GM19452 (cell line): ENCODE results near the gene HDAC7.

Experiments used
- ATAC-seq: cut with Tn5 transposase; IDR thresholded peaks from one replicate; pipeline ENCODE4 v1.9.1; 2021; ENCODE audit not compliant: unreplicated experiment

The HDAC7 gene

DNA sequence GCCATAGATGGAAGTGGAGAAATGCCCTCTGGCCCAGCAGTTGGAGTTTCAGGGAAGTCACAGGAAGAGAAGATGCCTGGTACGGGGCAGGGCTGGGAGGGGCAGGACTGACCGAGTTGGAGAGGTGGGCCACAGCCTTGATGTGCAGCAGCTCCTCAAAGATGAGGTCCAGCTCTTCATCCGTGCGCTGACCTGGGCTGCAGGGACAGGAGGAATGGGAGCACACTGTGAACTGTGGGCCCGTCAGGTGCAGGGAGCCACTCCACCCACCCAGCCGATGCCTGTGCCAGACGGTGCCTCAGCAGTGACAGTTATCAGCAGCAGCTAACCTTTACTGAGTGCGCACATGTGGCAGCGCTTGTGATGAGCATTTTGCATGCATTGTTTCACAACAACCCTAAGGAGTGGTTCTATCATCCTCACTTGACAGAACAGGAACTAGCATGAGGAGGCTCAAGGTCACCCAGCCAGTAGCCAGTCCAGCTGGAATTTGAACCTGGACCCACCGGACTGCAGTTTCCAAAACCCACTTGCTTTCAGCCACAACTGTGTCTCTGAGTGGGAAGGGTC, 69.4 kb downstream of the HDAC7 start:
- no peak for ATAC-seq

GRCh38 chr12:47748899-47749298, 70.8 kb downstream of the HDAC7 start:
- no peak for ATAC-seq

DNA sequence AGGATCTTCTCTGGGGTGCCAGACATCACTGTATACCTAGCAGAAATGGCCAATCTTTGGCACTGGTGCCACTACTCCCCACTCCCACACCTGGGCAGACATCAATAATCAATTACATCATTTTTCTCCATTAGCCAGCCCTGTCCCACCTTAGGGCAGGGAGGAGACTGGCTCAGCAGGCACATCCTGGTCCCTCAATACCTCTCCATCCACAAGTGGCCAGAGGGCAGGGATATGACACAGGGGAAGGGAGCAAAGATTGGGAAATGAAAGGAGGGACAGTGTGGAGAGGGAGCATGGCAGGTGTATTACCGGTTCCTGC, 71.2 kb downstream of the HDAC7 start:
- ATAC-seq = no peak

DNA sequence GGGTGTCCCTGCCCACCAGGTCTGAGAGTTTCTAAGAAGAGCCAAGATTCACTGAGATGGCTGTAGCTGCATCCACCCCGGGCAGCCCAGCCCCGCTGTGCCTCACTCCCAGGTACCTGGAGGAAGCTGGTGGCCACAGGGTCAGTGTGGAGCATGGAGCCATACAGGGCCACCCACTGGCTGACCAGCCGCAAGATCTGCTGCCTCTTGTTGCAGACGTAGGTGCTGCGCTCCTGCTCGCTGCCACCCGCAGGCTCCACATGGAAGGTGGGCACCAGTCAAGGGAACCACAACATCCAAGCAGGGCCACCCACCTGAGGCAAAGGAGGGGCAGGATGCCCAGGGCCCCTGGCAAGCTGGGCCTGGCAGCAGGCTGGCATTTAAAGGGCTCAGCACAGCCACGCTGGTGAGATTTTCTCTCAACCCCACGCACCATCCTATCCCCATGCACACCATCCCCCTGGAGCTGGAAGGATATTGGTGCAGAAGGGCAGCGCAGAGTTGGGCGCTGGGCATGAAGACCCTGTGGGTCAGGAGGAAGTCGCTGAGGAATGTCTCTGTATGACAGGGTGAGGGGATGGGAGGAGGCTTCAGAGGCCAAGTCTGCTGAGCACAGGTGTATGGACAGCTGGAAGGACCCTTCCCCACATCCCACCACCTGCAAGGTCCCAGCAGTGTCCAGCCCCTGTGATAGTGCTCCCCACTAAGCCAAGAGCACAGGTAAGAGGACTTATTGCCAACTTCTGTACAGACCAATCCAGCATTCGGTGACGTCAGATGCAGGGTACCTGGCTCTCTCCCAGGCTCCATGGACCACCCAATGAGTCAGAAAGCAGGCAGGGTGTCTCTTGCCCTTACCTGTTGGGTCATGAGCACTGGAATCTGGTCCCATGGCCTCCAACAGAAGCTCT, 71.9 kb downstream of the HDAC7 start:
- ATAC-seq = no peak

DNA sequence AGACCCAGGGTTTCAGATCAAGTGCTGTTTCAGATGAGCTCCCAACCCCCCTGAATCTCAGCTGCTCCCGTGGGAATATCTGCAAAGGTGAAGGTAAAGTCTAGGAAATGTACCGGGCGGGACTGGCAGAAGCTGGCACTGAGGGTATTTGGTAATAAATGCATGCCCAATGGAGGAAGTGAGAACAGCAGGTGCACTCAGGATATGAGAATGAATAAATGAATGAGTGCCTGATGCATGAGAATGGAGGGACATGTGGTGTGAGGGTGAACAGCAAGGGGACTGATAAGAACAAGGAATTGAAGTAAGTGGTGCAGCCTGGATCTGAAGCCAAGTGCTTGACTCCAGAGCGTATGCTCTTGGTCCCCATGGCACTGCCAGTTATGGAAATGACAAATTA, 72.6 kb downstream of the HDAC7 start:
- no peak for ATAC-seq

GRCh38 chr12:47746523-47746922, 73.2 kb downstream of the HDAC7 start:
- ATAC-seq = no peak

DNA sequence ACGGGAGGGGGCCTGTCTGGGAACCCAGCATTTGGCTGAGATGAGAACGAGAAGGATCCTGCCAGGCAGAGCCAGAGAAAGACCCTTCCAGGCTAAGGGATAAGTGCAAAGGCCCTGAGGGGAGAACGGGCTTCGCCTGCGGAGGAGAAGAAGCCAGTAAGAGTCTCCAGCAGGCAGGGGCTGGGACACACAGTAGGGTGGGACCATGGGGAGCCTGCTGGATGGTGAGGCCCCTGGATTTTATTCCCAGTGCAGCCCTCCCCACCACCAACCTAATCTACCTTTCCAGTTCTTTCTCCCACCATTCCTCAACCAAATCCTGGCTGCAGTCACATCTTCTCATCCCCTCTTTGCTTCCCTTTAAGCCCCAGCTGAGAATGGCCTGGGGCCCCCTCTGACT, 73.6 kb downstream of the HDAC7 start:
- no peak for ATAC-seq

DNA sequence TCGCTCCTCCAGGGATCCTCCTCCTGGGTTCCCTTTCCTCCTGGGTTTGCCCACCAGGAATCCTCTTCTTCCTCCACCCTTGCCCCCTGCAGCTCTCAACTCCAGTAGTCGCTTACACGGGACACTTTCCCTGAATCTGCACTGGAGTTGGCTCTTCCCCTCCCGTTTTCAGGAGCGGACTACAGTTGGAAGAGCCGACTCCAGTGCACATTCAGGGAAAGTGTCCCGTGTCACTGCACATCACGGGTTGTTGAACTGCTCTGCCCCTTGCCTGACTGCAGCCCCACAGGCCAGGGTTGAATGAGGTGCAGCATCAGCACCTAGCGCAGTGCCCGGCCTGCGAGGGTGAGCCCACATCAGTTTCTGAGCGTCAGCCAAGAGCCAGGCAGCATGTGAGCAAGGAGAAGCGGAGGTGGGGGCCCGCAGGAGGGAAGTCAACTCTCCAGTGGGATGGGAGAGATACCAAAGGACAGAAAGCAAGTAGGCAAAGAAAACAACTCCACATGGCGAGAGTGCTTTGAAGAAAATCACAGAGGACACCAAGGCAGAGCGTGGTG, 74.1 kb downstream of the HDAC7 start:
- ATAC-seq = no peak

- no peak for ATAC-seq
Measured at GRCh38 chr12:47744778-47745436, 74.8 kb downstream of the HDAC7 start.

- no peak for ATAC-seq
Measured at GRCh38 chr12:47744005-47744651, 75.6 kb downstream of the HDAC7 start.

- no peak for ATAC-seq
Measured at GRCh38 chr12:47743311-47743860, 76.3 kb downstream of the HDAC7 start.

DNA sequence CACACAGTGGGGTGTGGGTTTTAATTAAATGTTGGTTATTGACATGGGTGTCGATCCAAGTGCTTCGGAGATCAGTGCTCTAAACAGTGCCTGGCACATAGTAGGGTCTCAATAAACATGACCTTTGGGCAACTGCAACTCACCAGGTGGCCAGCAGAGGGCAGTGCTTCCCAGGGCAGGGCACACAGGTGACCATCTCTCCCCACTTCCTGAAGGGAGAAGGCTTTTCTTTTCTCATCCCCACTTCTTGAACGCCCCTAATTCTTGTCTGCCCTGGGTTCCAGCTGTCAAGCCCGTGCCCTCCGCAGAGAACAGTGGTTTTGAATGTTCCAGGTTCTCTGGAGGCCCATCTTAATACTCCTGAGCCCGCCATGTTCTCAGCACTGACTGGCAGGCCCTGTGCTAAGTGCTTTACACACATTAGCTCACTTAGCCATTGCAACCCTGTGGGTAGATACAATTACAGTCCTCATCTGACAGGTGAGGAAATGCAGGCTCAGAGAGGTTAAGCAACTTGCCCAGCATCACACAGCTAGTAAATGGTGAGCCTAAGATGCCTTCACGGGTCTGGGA, 77.4 kb downstream of the HDAC7 start:
- ATAC-seq = no peak

- no peak for ATAC-seq
Measured at GRCh38 chr12:47741340-47741703, 78.4 kb downstream of the HDAC7 start.

DNA sequence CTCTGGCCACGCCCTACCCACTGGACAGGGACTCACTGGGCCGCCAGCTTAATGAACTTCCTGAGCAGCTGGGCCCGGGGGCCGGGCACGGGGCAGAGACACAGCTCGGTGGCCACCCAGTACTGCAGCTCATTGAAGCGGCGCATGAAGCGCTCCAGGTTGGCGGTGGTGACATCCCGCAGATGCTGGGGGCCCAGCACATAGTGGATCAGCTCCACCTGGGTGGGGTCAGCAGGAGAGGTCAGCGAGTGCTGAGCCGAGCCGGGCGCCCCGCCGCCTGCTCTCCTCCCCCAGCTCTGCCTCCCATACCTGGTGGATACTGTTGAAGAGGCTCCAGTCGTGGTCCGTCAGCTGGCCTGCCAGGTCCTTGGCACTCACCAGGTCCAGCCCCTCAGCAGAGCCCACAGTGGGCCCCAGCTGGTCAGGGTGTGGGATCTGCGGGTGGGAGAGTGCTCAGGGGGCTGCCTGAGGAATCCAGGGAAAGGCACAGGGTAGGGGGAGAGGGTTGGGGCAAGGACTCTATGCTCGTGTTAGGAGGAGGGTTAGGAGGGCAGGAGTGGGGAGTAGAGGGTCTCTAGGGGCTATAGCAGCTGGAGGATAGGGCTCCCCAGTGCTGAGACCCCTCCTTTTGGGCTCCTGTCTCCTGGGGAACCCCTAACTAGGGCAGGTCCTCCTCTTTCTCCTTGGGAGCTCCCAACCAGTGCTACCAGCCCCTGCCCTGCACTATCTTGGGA, 78.9 kb downstream of the HDAC7 start:
- no peak for ATAC-seq

DNA sequence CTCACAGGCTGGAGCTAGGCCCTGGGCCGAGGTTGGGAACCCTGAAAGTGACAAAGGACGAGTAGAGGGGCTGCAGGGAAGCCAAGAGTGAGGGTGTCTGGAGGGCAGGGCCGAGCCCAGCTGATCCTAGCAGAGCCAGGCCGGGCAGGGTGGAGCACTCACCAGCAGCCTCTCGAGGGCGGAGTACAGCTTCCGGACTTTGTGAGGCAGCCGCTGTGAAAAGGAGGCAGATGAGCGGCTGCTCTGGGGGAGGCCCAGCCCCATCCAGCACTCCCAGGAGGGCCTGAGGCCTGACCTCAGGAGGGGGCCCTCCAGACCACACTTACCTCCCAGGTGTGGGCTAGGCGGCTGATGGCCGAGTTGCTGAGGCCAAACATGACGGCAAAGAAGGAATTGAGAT, 79.7 kb downstream of the HDAC7 start:
- ATAC-seq = no peak

- no peak for ATAC-seq
Measured at GRCh38 chr12:47739297-47739696, 80.4 kb downstream of the HDAC7 start.

- ATAC-seq = no peak
Measured at GRCh38 chr12:47737936-47738594, 81.6 kb downstream of the HDAC7 start.

- ATAC-seq = no peak
Measured at GRCh38 chr12:47736877-47737676, 82.6 kb downstream of the HDAC7 start.

- no peak for ATAC-seq
Measured at GRCh38 chr12:47736216-47736615, 83.5 kb downstream of the HDAC7 start.
